Esophagus muscularis mucosa (tissue), 4 donors: ENCODE results near the gene MTHFS.

Experiments
- CTCF ChIP-seq, 3 experiments: fragments of 200-600 bp in 2 of 3; fragments of 450-650 bp in 1 of 3; sonication (generic) in 2 of 3; IDR thresholded peaks; one replicate each; pipeline ENCODE4 v1.5.1; 2017 to 2019; ENCODE audit warnings: antibody characterized with exemption in 3 of 3, mild to moderate bottlenecking in 2 of 3, moderate library complexity in 1 of 3
- EP300 ChIP-seq: sonication (generic); formaldehyde crosslinking; IDR thresholded peaks from one replicate; pipeline ENCODE4 v1.6.1; 2017; ENCODE audit warnings: antibody characterized with exemption
- POLR2A ChIP-seq: fragments of 450-650 bp; IDR thresholded peaks from one replicate; pipeline ENCODE4 v1.6.1; 2017; ENCODE audit warnings: antibody characterized with exemption, moderate library complexity, mild to moderate bottlenecking, low read depth
- POLR2AphosphoS5 ChIP-seq, 2 donors: sonication (generic); formaldehyde crosslinking; IDR thresholded peaks; one replicate each; pipeline ENCODE4 v1.6.1; 2017; ENCODE audit warnings: antibody characterized with exemption in 2 of 2

GRCh38 chr15:79919090-79919748 is 22.4 kb upstream of the MTHFS start:
- TF ChIP-seq POLR2A, result no peak
- no peak for TF ChIP-seq CTCF (IDR thresholded peaks at IDR 0.05)
- TF ChIP-seq POLR2AphosphoS5 (IDR thresholded peaks at IDR 0.05), result no peak
- no peak for TF ChIP-seq EP300
